GM08714 (cell line): Measurements from ENCODE around the gene CMTM7.
"Not testable (repeated sequence)": the region's sequence is repeated elsewhere in the genome, so short reads cannot be mapped to it uniquely, and the experiment has no call there.

Experiments used
- H3K4me3 ChIP-seq: fragments of 200-500 bp; sonication (Bioruptor generic); 2 replicates; pipeline ENCODE4 v1.5.1; 2014; ENCODE audit warnings: mild to moderate bottlenecking, low read length, inconsistent platforms
- ZNF274 ChIP-seq: IDR thresholded peaks from 2 replicates; pipeline ENCODE4 v1.6.1; 2012; ENCODE audit warnings: mild to moderate bottlenecking, low read depth, low read length

The CMTM7 gene

GRCh38 chr3:32372213-32372490 lies 19.5 kb upstream of the CMTM7 start:
- no peak overlapping the region for H3K4me3 ChIP-seq
- no peak for TF ChIP-seq ZNF274

GRCh38 chr3:32373276-32373675 lies 18.4 kb upstream of the CMTM7 start:
- no peak for TF ChIP-seq ZNF274
- H3K4me3 ChIP-seq, result no peak overlapping the region

- H3K4me3 ChIP-seq, result no peak overlapping the region
- TF ChIP-seq ZNF274, result no peak
These were observed 17.8 kb upstream of the CMTM7 start for GRCh38 chr3:32373844-32374243.

- TF ChIP-seq ZNF274, result no peak
- no peak overlapping the region for H3K4me3 ChIP-seq
These were observed 16.7 kb upstream of the CMTM7 start for GRCh38 chr3:32374788-32375595.

GRCh38 chr3:32375596-32375930 lies 16.1 kb upstream of the CMTM7 start:
- no peak overlapping the region for H3K4me3 ChIP-seq
- no peak for TF ChIP-seq ZNF274

- TF ChIP-seq ZNF274, result no peak
- no peak overlapping the region for H3K4me3 ChIP-seq
These were observed 15.5 kb upstream of the CMTM7 start for GRCh38 chr3:32376115-32376514.

- no peak for TF ChIP-seq ZNF274
- H3K4me3 ChIP-seq, result no peak overlapping the region
These were observed 11.7 kb upstream of the CMTM7 start for GRCh38 chr3:32379831-32380500.

- H3K4me3 ChIP-seq, result no peak overlapping the region
- no peak for TF ChIP-seq ZNF274
These were observed 9.7 kb upstream of the CMTM7 start for GRCh38 chr3:32381922-32382321.

GRCh38 chr3:32383136-32383711 lies 8.4 kb upstream of the CMTM7 start:
- no peak for TF ChIP-seq ZNF274

GRCh38 chr3:32384938-32385337 lies 6.7 kb upstream of the CMTM7 start:
- no peak overlapping the region for H3K4me3 ChIP-seq
- no peak for TF ChIP-seq ZNF274

More at GRCh38 chr3:32383136-32383711, 8.4 kb upstream of the CMTM7 start:
- no peak overlapping the region for H3K4me3 ChIP-seq

- TF ChIP-seq ZNF274, result no peak
- no peak overlapping the region for H3K4me3 ChIP-seq
These were observed 4.1 kb upstream of the CMTM7 start for GRCh38 chr3:32387512-32387911.

GRCh38 chr3:32389577-32389976 lies 2.1 kb upstream of the CMTM7 start:
- not testable (repeated sequence) for H3K4me3 ChIP-seq

GRCh38 chr3:32392536-32393302 lies 1.1 kb downstream of the CMTM7 start:
- H3K4me3 ChIP-seq, result peak overlapping the region; percentile 75
- TF ChIP-seq ZNF274, result no peak

- no peak for TF ChIP-seq ZNF274
- H3K4me3 ChIP-seq, result no peak overlapping the region
These were observed 3.8 kb downstream of the CMTM7 start for GRCh38 chr3:32395496-32395895.

- H3K4me3 ChIP-seq, result no peak overlapping the region
- no peak for TF ChIP-seq ZNF274
These were observed 6.3 kb downstream of the CMTM7 start for GRCh38 chr3:32397941-32398340.
